Upper lobe of left lung (tissue), 6 donors: ENCODE results near the gene MOCOS. TPM values are rescaled to one million over a fixed set of nuclear protein-coding genes. Genes with fewer than 3 reads are reported as not detected.

Experiments
- ATAC-seq, 2 donors: fragments of 200-7000 bp; cut with Tn5 transposase; one replicate each; pipeline ENCODE4 v1.9.1; 2022; ENCODE audit warnings: mild to moderate bottlenecking in 2 of 2, moderate library complexity in 2 of 2; ENCODE audit not compliant: low FRiP score in 2 of 2
- DNase-seq, 2 donors: peaks; one replicate each; pipeline ENCODE4 v3.0.0-alpha.2; 2019 to 2020
- H3K27ac ChIP-seq, 4 donors: fragments of 200-600 bp; sonication (generic); one replicate each; pipeline ENCODE4 v1.5.1; 2016 to 2019
- H3K27me3 ChIP-seq, 4 donors: fragments of 200-600 bp; sonication (generic); one replicate each; pipeline ENCODE4 v1.5.1; 2017 to 2019
- H3K36me3 ChIP-seq, 4 donors: fragments of 200-600 bp; sonication (generic); one replicate each; pipeline ENCODE4 v1.5.1; 2016 to 2019
- H3K4me1 ChIP-seq, 4 donors: fragments of 200-600 bp; sonication (generic); one replicate each; pipeline ENCODE4 v1.5.1; 2018 to 2019
- H3K4me3 ChIP-seq, 4 donors: fragments of 200-600 bp; sonication (generic); one replicate each; pipeline ENCODE4 v1.5.1; 2017 to 2019; ENCODE audit warnings: mild to moderate bottlenecking in 2 of 4, moderate library complexity in 1 of 4
- H3K9me3 ChIP-seq, 4 donors: fragments of 200-600 bp; sonication (generic); one replicate each; pipeline ENCODE4 v1.5.1; 2018 to 2019
- CTCF ChIP-seq, 6 experiments: fragments of 450-650 bp in 4 of 6; fragments of 200-600 bp in 2 of 6; sonication (generic) in 2 of 6; IDR thresholded peaks; one replicate each; pipeline ENCODE4 v1.5.1; 2016 to 2019; ENCODE audit warnings: antibody characterized with exemption in 6 of 6
- EP300 ChIP-seq, 4 donors: sonication (generic); formaldehyde crosslinking; IDR thresholded peaks; one replicate each; pipeline ENCODE4 v1.5.1; 2017; ENCODE audit warnings: antibody characterized with exemption in 4 of 4, control low read depth in 2 of 4
- POLR2A ChIP-seq, 4 donors: fragments of 450-650 bp; IDR thresholded peaks; one replicate each; pipeline ENCODE4 v1.5.1; 2016 to 2017; ENCODE audit warnings: antibody characterized with exemption in 4 of 4, mild to moderate bottlenecking in 2 of 4
- POLR2AphosphoS5 ChIP-seq, 2 donors: sonication (generic); formaldehyde crosslinking; IDR thresholded peaks; one replicate each; pipeline ENCODE4 v1.5.1; 2017; ENCODE audit warnings: antibody characterized with exemption in 2 of 2
- WGBS, 2 donors: methylation state at CpG; one replicate each; pipeline ENCODE4 v1.1.5; 2017 to 2018; 5-methylcytosine and 5-hydroxymethylcytosine counted together
- total RNA-seq, 6 donors: library from RNA; depleted of rRNA in 4 of 6; stranded (reverse); fragments of >200 nt in 4 of 6; gene quantifications; one replicate each; pipeline versions ENCODE4 v1.1.0 to v1.2.1, GENCODE V29; 2016 to 2021
- donor health status: DM: no; HTN: no; CAD: no; lungs with moderate emphysema.
- donor health status: DM: no; HTN: yes; CAD: no; lungs with severe emphysema.

Gene MOCOS
- total RNA-seq, 6 donors from 2014 or later = 1.9 to 4.7 (median 3.8) TPM

GRCh38 chr18:36265015-36265414, 77.7 kb downstream of the MOCOS start:
- no peaks in the 10 kb centered on the region for H3K9me3 ChIP-seq
- H3K27me3 ChIP-seq = no peaks in the 10 kb centered on the region
- no peak overlapping the region for H3K27ac ChIP-seq
- no peak for ATAC-seq
- 34 to 43% methylated on average over 5 of the region's 5 CpGs for WGBS, 2 donors
- no peak for DNase-seq
- TF ChIP-seq CTCF (IDR thresholded peaks at IDR 0.05) (no peak), EP300 (IDR thresholded peaks at IDR 0.05) (no peak), POLR2A (IDR thresholded peaks at IDR 0.05) (no peak), POLR2AphosphoS5 (IDR thresholded peaks at IDR 0.05) (no peak)
- H3K4me1 ChIP-seq = no peaks in the 10 kb centered on the region
- no peaks in the 10 kb centered on the region for H3K36me3 ChIP-seq
- no peak overlapping the region for H3K4me3 ChIP-seq

- H3K9me3 ChIP-seq = no peaks in the 10 kb centered on the region
- H3K36me3 ChIP-seq = no peaks in the 10 kb centered on the region
- no peaks in the 10 kb centered on the region for H3K4me1 ChIP-seq
- H3K27me3 ChIP-seq = no peaks in the 10 kb centered on the region
- 72 to 78% methylated on average over 3 to 4 of the region's 4 CpGs for WGBS, 2 donors
- H3K27ac ChIP-seq = no peak overlapping the region
- DNase-seq = no peak
- no peak for ATAC-seq
- TF ChIP-seq POLR2A (IDR thresholded peaks at IDR 0.05) = no peak
- TF ChIP-seq EP300 (IDR thresholded peaks at IDR 0.05) = no peak
- TF ChIP-seq POLR2AphosphoS5 (IDR thresholded peaks at IDR 0.05) = no peak
- TF ChIP-seq CTCF (IDR thresholded peaks at IDR 0.05) = no peak
- no peak overlapping the region for H3K4me3 ChIP-seq
These were observed 81.9 kb downstream of the MOCOS start for GRCh38 chr18:36269157-36269556.

- Histone ChIP-seq H3K4me3 (no peak overlapping the region), H3K27ac (no peak overlapping the region), H3K27me3 (no peaks in the 10 kb centered on the region), H3K9me3 (no peaks in the 10 kb centered on the region), H3K36me3 (no peaks in the 10 kb centered on the region), H3K4me1 (no peaks in the 10 kb centered on the region)
- no peak for DNase-seq
- no peak for TF ChIP-seq POLR2A (IDR thresholded peaks at IDR 0.05)
- TF ChIP-seq POLR2AphosphoS5 (IDR thresholded peaks at IDR 0.05) = no peak
- no peak for TF ChIP-seq EP300 (IDR thresholded peaks at IDR 0.05)
- no peak for TF ChIP-seq CTCF (IDR thresholded peaks at IDR 0.05)
- no peak for ATAC-seq
These were observed 83.9 kb downstream of the MOCOS start for GRCh38 chr18:36271153-36271552.

- no peak overlapping the region for H3K27ac ChIP-seq
- no peaks in the 10 kb centered on the region for H3K36me3 ChIP-seq
- no peak for ATAC-seq
- TF ChIP-seq POLR2A (IDR thresholded peaks at IDR 0.05) = no peak
- no peak for TF ChIP-seq CTCF (IDR thresholded peaks at IDR 0.05)
- TF ChIP-seq EP300 (IDR thresholded peaks at IDR 0.05) = no peak
- no peak for TF ChIP-seq POLR2AphosphoS5 (IDR thresholded peaks at IDR 0.05)
- WGBS, 2 donors = 91 to 96% methylated on average over 8 of the region's 8 CpGs
- no peaks in the 10 kb centered on the region for H3K4me1 ChIP-seq
- no peaks in the 10 kb centered on the region for H3K27me3 ChIP-seq
- peak in 1 of 2 donors; percentile 28 for DNase-seq
- H3K4me3 ChIP-seq = no peak overlapping the region
- H3K9me3 ChIP-seq = no peaks in the 10 kb centered on the region
These were observed 86.0 kb downstream of the MOCOS start for GRCh38 chr18:36273347-36273746.

GRCh38 chr18:36274083-36274715, 86.9 kb downstream of the MOCOS start:
- Histone ChIP-seq H3K36me3 (no peaks in the 10 kb centered on the region), H3K4me1 (no peaks in the 10 kb centered on the region), H3K27me3 (no peaks in the 10 kb centered on the region), H3K4me3 (no peak overlapping the region), H3K9me3 (no peaks in the 10 kb centered on the region), H3K27ac (no peak overlapping the region)
- WGBS, 2 donors = 93 to 96% methylated on average over 6 to 8 of the region's 8 CpGs
- ATAC-seq (no peak), DNase-seq (no peak)
- TF ChIP-seq EP300 (IDR thresholded peaks at IDR 0.05) = no peak
- TF ChIP-seq CTCF (IDR thresholded peaks at IDR 0.05) = no peak
- no peak for TF ChIP-seq POLR2AphosphoS5 (IDR thresholded peaks at IDR 0.05)
- no peak for TF ChIP-seq POLR2A (IDR thresholded peaks at IDR 0.05)
